ENCODE results near the gene SNX13.

The SNX13 gene

GRCh38 chr7:17772581-17773288 is 167.6 kb downstream of the SNX13 start:
- no peak for DNase-seq

DNA sequence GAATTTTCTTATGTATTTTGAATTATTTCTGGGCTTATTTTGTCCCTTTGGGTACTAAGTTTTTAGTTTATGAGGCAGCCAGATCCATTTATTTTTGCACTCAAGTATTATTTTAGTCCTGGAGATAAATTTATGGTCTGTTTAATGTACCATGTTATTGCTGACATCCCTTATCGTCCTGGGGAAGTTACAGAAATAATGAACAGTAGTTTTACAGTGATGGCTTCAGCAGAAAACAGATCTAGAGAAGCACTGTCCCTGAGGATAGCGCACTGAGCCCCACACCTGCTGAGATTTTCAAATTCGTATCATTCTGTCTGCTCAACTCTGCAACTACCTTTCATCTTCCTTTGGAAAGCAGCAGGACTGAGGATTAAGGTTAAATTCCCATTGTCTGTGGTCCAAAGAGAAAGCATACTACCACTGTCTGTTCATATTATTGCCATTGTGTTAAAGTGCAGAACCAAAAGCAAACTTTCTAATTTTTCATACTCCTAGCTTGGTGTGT is 168.3 kb downstream of the SNX13 start:
- no peak for DNase-seq

DNA sequence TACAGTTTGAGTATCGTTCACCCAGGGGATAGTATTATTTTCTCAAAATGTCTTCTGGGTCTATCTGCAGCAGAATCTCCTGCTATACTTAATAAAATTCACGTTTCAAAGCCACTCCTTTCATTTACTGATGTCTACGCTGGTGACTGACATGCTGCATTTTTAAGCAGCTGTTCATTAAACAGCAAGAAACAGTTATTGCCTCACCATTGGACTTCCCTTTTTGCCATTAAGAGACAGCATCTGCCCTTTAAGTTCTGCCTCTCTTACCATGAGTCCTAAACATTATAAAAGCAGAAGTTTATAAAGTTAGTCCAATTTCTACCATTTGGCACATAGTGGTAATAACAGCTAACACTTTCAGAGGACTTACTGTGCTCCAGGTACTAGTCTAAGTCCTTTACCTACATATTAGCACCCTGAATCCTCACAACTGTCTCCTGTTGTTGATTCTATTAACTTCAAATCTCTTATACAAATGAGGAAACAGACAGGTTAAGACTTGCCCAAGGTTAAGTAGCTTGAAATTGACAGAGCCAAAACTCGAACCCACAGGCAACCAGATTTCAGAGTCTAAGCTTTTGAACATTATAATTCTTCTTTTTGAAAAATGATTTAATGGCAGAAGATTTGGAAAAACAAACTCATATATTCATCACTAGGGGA is 169.5 kb downstream of the SNX13 start:
- no peak for DNase-seq

- peak; percentile 72 for DNase-seq
Measured at GRCh38 chr7:17769918-17770317, 170.4 kb downstream of the SNX13 start.

DNA sequence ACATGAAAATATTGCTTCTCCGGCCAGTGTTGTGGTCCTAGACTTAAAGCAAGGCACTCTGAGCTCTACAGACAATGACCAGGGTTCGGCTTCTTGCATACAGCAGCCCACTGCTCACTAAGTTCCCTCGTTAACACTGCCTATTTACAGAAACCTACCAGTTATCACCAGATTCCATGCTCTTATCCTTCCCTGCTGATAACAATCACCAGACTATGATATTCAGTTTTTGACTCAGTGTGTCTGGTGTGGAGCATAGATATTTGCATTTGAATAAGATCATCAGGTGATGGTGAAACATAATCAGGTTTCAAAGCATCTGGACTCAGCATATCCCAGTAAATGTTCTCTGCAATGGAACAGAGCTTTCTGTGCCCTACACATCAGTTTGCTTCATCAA is 182.3 kb downstream of the SNX13 start:
- no peak for DNase-seq

GRCh38 chr7:17746020-17746530 is 194.2 kb downstream of the SNX13 start:
- no peak for DNase-seq

GRCh38 chr7:17745610-17746009 is 194.7 kb downstream of the SNX13 start:
- no peak for DNase-seq

DNA sequence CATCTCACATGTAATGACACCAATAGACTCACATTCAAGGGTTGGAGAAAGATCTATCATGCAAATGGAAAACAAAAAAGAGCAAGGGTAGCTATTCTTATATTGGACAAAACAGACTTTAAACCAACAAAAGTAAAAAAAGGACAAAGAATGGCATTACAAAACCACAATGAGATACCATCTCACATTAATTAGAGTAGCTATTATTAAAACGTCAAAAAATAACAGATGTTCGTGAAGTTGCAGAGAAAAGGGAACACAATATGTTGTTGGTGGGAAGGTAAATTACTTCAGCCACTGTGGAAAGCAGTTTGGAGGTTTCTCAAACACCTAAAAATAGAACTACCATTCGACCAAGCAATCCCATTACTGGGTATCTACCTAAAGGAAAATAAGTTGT is 197.0 kb downstream of the SNX13 start:
- DNase-seq, result no peak

GRCh38 chr7:17741426-17741825 is 198.9 kb downstream of the SNX13 start:
- DNase-seq, result no peak

Data from NCI-H1092 treated with DMSO at 0.1 percent for 48 hours (cell line).